HEK293T (cell line): ENCODE measurements around the gene ITPKC.

Experiments used
- ARNT ChIP-seq: fragments of 450-650 bp; IDR thresholded peaks from 2 replicates; pipeline ENCODE4 v1.6.1; 2017; ENCODE audit warnings: mild to moderate bottlenecking
- CTBP1 ChIP-seq: fragments of 450-650 bp; IDR thresholded peaks from 2 replicates; pipeline ENCODE4 v1.6.1; 2016; ENCODE audit warnings: borderline replicate concordance
- ELF4 ChIP-seq: fragments of 450-650 bp; IDR thresholded peaks from 2 replicates; pipeline ENCODE4 v1.6.1; 2017; ENCODE audit warnings: antibody characterized with exemption
- FOXK2 ChIP-seq: fragments of 450-650 bp; IDR thresholded peaks from 2 replicates; pipeline ENCODE4 v1.6.1; 2016; ENCODE audit warnings: mild to moderate bottlenecking
- FOXM1 ChIP-seq: fragments of 450-650 bp; IDR thresholded peaks from 2 replicates; pipeline ENCODE4 v1.6.1; 2017; ENCODE audit warnings: mild to moderate bottlenecking, borderline replicate concordance
- HDGF ChIP-seq: fragments of 450-650 bp; IDR thresholded peaks from 2 replicates; pipeline ENCODE4 v1.6.1; 2017; ENCODE audit warnings: antibody characterized with exemption, borderline replicate concordance
- LEF1 ChIP-seq: fragments of 450-650 bp; IDR thresholded peaks from 2 replicates; pipeline ENCODE4 v1.6.1; 2017; ENCODE audit warnings: mild to moderate bottlenecking, borderline replicate concordance
- NFRKB ChIP-seq: fragments of 450-650 bp; IDR thresholded peaks from 2 replicates; pipeline ENCODE4 v1.6.1; 2016; ENCODE audit warnings: mild to moderate bottlenecking, moderate library complexity
- PKNOX1 ChIP-seq: fragments of 450-650 bp; IDR thresholded peaks from 2 replicates; pipeline ENCODE4 v1.6.1; 2016
- SP1 ChIP-seq: fragments of 450-650 bp; IDR thresholded peaks from 2 replicates; pipeline ENCODE4 v1.6.1; 2017
- ZNF384 ChIP-seq: fragments of 450-650 bp; IDR thresholded peaks from 2 replicates; pipeline ENCODE4 v1.6.1; 2016

- no peak for TF ChIP-seq FOXM1
- TF ChIP-seq LEF1 = no peak
- no peak for TF ChIP-seq PKNOX1
- no peak for TF ChIP-seq SP1
- no peak for TF ChIP-seq ELF4
- no peak for TF ChIP-seq NFRKB
- TF ChIP-seq CTBP1 = no peak
- no peak for TF ChIP-seq HDGF
- TF ChIP-seq ZNF384 = no peak
- TF ChIP-seq FOXK2 = no peak
- TF ChIP-seq ARNT = no peak
These were observed 19.9 kb upstream of the ITPKC start for GRCh38 chr19:40697007-40697406.
